Vagina (tissue), 2 donors: Measurements from ENCODE around the gene CTBP2.

Experiments used
- POLR2A ChIP-seq, 2 donors: fragments of 450-650 bp; IDR thresholded peaks; one replicate each; pipeline ENCODE4 v1.6.1; 2017; ENCODE audit warnings: antibody characterized with exemption in 2 of 2, mild to moderate bottlenecking in 2 of 2, moderate library complexity in 2 of 2
- POLR2AphosphoS5 ChIP-seq, 2 donors: sonication (generic); formaldehyde crosslinking; IDR thresholded peaks; one replicate each; pipeline ENCODE4 v1.9.0; 2017; ENCODE audit warnings: antibody characterized with exemption in 2 of 2, mild to moderate bottlenecking in 2 of 2, low read depth in 1 of 2; ENCODE audit not compliant: insufficient read depth in 1 of 2
- TF ChIP-seq, protein P1 (sequence below), 3 experiments: fragments of 450-650 bp in 2 of 3; fragments of 200-600 bp in 1 of 3; sonication (generic) in 1 of 3; IDR thresholded peaks; one replicate each; pipeline ENCODE4 v1.5.1; 2017 to 2019; ENCODE audit warnings: antibody characterized with exemption in 3 of 3, mild to moderate bottlenecking in 2 of 3, moderate library complexity in 2 of 3

DNA sequence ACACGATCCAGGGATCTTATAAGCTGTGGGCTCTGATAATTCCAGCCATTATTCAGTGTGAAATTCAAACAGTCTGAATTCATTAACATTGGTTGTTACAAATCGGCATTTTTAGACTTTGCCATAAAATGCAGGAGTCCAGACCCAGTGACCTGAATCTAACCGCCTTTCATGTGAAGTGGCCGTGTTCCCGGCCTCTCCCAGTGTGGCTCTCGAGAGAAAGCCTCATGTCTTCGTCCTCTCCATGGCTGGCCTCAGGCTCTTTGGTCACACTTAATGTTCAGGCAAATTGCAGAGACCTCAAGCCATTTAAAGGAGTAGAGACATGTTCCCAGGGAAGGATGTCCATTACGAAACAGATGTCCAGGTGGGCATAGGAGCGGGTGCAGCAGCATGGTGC is 59.3 kb downstream of the CTBP2 start:
- TF ChIP-seq, protein P1, sequence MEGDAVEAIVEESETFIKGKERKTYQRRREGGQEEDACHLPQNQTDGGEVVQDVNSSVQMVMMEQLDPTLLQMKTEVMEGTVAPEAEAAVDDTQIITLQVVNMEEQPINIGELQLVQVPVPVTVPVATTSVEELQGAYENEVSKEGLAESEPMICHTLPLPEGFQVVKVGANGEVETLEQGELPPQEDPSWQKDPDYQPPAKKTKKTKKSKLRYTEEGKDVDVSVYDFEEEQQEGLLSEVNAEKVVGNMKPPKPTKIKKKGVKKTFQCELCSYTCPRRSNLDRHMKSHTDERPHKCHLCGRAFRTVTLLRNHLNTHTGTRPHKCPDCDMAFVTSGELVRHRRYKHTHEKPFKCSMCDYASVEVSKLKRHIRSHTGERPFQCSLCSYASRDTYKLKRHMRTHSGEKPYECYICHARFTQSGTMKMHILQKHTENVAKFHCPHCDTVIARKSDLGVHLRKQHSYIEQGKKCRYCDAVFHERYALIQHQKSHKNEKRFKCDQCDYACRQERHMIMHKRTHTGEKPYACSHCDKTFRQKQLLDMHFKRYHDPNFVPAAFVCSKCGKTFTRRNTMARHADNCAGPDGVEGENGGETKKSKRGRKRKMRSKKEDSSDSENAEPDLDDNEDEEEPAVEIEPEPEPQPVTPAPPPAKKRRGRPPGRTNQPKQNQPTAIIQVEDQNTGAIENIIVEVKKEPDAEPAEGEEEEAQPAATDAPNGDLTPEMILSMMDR (IDR thresholded peaks at IDR 0.05), result no peak
- TF ChIP-seq POLR2A (IDR thresholded peaks at IDR 0.05) (no peak), POLR2AphosphoS5 (IDR thresholded peaks at IDR 0.05; ENCODE audit: insufficient read depth in 1 of 2, low read depth in 1 of 2) (no peak)
